ENCODE data around the gene GAS7.

DNA sequence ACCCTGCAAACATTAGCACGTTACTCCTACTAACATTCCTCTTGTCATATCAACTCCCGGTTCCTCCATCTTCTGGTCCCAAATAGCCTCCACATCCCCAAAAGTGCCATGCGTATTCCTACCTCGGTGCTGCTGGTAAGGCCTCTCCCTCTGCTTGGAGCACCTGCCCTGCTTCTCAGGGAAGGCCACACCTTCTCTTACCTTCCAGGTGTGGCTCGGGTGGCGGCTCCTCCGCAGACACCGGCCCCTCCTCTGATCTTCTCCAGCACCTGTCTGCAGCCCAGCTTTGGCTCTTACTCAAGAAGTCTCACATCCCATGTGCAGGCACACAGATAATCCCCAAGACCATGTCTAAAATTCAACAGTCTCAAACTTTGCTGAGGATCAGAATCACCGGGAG is 92.3 kb downstream of the GAS7 start:
- TF ChIP-seq EZH2 (IDR thresholded peaks at IDR 0.05; ENCODE audit: low read length): no peak
- TF ChIP-seq, protein P1, sequence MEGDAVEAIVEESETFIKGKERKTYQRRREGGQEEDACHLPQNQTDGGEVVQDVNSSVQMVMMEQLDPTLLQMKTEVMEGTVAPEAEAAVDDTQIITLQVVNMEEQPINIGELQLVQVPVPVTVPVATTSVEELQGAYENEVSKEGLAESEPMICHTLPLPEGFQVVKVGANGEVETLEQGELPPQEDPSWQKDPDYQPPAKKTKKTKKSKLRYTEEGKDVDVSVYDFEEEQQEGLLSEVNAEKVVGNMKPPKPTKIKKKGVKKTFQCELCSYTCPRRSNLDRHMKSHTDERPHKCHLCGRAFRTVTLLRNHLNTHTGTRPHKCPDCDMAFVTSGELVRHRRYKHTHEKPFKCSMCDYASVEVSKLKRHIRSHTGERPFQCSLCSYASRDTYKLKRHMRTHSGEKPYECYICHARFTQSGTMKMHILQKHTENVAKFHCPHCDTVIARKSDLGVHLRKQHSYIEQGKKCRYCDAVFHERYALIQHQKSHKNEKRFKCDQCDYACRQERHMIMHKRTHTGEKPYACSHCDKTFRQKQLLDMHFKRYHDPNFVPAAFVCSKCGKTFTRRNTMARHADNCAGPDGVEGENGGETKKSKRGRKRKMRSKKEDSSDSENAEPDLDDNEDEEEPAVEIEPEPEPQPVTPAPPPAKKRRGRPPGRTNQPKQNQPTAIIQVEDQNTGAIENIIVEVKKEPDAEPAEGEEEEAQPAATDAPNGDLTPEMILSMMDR (optimal IDR thresholded peaks at IDR 0.05 in 1 of 3, IDR thresholded peaks at IDR 0.05 in 1 of 3, conservative IDR thresholded peaks at IDR 0.05 in 1 of 3; ENCODE audit: extremely low read depth in 1 of 3, insufficient read depth in 2 of 3, low read length in 3 of 3): no peak

Measured in keratinocyte (primary cell).